Endodermal cell (in vitro differentiated cells): Measurements from ENCODE around the gene CAPN5. TPM values are rescaled to one million over a fixed set of nuclear protein-coding genes. Genes with fewer than 3 reads are reported as not detected.

Source experiments
- DNase-seq: peaks from one replicate; pipeline ENCODE4 v3.0.0-alpha.2; 2017
- H3K27ac ChIP-seq: 2 replicates; pipeline ENCODE4 v1.5.1; 2013; ENCODE audit warnings: mild to moderate bottlenecking, low read depth, low read length, moderate library complexity
- H3K27me3 ChIP-seq: 2 replicates; pipeline ENCODE4 v1.6.1; 2013; ENCODE audit warnings: mild to moderate bottlenecking, low read length, moderate library complexity; ENCODE audit not compliant: insufficient read depth, control insufficient read depth, poor library complexity, severe bottlenecking
- H3K36me3 ChIP-seq: 2 replicates; pipeline ENCODE4 v1.7.0; 2013; ENCODE audit warnings: mild to moderate bottlenecking, low read length, moderate library complexity; ENCODE audit not compliant: control insufficient read depth, insufficient read depth
- H3K4me1 ChIP-seq: one replicate; pipeline ENCODE4 v1.7.0; 2013; ENCODE audit warnings: low read length; ENCODE audit not compliant: control insufficient read depth, insufficient read depth
- H3K4me3 ChIP-seq: 2 replicates; pipeline ENCODE4 v1.5.1; 2013; ENCODE audit warnings: mild to moderate bottlenecking, low read length, moderate library complexity
- H3K9ac ChIP-seq: 2 replicates; pipeline ENCODE4 v1.6.1; 2013; ENCODE audit warnings: mild to moderate bottlenecking, low read length, moderate library complexity; ENCODE audit not compliant: poor library complexity, severe bottlenecking; ENCODE audit errors: extremely low read depth
- H3K9me3 ChIP-seq: 2 replicates; pipeline ENCODE4 v1.6.1; 2013; ENCODE audit warnings: mild to moderate bottlenecking, low read length, moderate library complexity; ENCODE audit not compliant: control insufficient read depth
- H3K27ac Mint-ChIP-seq: 2 replicates; pipeline ENCODE4 v1.8.0; 2020; ENCODE audit warnings: mixed read lengths
- H3K27me3 Mint-ChIP-seq: 2 replicates; pipeline ENCODE4 v1.8.0; 2021; ENCODE audit warnings: mild to moderate bottlenecking, mixed read lengths; ENCODE audit not compliant: insufficient read depth
- H3K36me3 Mint-ChIP-seq: 2 replicates; pipeline ENCODE4 v1.8.0; 2020; ENCODE audit warnings: low read depth, mixed read lengths
- H3K4me1 Mint-ChIP-seq: 2 replicates; pipeline ENCODE4 v1.8.0; 2020; ENCODE audit warnings: mixed read lengths
- H3K4me3 Mint-ChIP-seq: 2 replicates; pipeline ENCODE4 v1.8.0; 2020; ENCODE audit warnings: mild to moderate bottlenecking, moderate library complexity, mixed read lengths
- H3K9me3 Mint-ChIP-seq: 2 replicates; pipeline ENCODE4 v1.8.0; 2020; ENCODE audit warnings: mild to moderate bottlenecking, mixed read lengths
- WGBS, 2 experiments: methylation state at CpG; one replicate each; pipeline versions ENCODE4 v1.1.5 to v1.1.7; 2013; ENCODE audit warnings: missing lambda C conversion rate in 2 of 2, mixed read lengths in 1 of 2; ENCODE audit not compliant: insufficient coverage in 1 of 2, insufficient read length in 1 of 2; 5-methylcytosine and 5-hydroxymethylcytosine counted together
- total RNA-seq, 2 donors: library from RNA; stranded (reverse); fragmentation: NEBNext Ultra II Directional in 1 of 2; extraction: Animal tissue kit (Norgen Biotek cat#: 25700) in 1 of 2; gene quantifications; 2 replicates in 1 of 2; 3 replicates in 1 of 2; pipeline ENCODE4 v1.2.1, GENCODE V29; 2021
- TF ChIP-seq, protein P1 (sequence below): fragments of 200-600 bp; sonication (generic); conservative IDR thresholded peaks from 2 replicates; pipeline ENCODE4 v1.5.0; 2021; ENCODE audit warnings: antibody characterized with exemption, mild to moderate bottlenecking

Gene CAPN5
- total RNA-seq, 2 donors from 2014 or later = 17.5 to 21.5 TPM

DNA sequence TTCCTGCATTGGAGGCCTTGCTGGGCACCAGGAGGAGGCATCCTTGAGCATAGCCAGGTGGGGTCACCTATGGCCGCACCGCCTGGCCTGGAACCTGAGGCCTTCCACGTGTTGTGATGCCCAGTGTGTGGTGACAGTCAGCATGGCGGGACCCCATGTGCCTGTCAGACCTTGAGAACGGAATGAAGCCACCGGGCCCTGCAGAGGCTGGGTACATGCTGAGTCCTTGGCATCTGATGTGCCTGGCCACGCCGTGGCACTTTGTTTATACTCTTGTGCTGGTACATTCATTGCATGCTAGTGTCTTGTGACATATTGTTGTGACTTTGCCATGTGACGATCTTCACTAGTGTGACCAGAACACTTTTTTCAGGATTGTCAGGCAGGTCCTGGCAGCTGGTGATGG, 52.8 kb downstream of the CAPN5 start:
- WGBS, 2 experiments = 94% methylated on average over 7 to 9 of the region's 9 CpGs
- Histone ChIP-seq H3K4me3 (no peak overlapping the region), H3K9me3 (no peaks in the 10 kb centered on the region), H3K27me3 (no peaks in the 10 kb centered on the region), H3K27ac (no peak overlapping the region), H3K9ac (no peak overlapping the region), H3K36me3 (peaks cover under 1% of the 10 kb centered on the region), H3K4me1 (no peaks in the 10 kb centered on the region)
- Mint-ChIP-seq H3K4me3 (no peak overlapping the region), H3K27ac (no peak overlapping the region), H3K4me1 (no peaks in the 10 kb centered on the region), H3K27me3 (no peaks in the 10 kb centered on the region), H3K9me3 (no peaks in the 10 kb centered on the region), H3K36me3 (peaks cover 9% of the 10 kb centered on the region)
- TF ChIP-seq, protein P1, sequence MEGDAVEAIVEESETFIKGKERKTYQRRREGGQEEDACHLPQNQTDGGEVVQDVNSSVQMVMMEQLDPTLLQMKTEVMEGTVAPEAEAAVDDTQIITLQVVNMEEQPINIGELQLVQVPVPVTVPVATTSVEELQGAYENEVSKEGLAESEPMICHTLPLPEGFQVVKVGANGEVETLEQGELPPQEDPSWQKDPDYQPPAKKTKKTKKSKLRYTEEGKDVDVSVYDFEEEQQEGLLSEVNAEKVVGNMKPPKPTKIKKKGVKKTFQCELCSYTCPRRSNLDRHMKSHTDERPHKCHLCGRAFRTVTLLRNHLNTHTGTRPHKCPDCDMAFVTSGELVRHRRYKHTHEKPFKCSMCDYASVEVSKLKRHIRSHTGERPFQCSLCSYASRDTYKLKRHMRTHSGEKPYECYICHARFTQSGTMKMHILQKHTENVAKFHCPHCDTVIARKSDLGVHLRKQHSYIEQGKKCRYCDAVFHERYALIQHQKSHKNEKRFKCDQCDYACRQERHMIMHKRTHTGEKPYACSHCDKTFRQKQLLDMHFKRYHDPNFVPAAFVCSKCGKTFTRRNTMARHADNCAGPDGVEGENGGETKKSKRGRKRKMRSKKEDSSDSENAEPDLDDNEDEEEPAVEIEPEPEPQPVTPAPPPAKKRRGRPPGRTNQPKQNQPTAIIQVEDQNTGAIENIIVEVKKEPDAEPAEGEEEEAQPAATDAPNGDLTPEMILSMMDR = no peak
- DNase-seq = no peak

DNA sequence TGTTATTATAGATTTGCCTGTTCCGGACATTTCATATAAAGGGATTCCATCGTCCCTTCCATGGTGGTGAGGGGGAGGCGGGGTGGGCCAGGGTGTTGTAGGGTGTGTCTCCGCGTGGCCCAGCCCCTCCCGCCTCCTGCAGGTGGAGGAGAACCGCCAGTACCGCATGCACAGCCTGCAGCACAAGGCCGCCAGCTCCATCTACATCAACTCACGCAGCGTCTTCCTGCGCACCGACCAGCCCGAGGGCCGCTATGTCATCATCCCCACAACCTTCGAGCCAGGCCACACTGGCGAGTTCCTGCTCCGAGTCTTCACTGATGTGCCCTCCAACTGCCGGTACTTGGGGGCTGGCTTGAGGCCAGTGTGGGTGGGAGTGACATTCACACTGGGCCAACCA, 53.8 kb downstream of the CAPN5 start:
- 93 to 98% methylated on average over 13 to 19 of the region's 19 CpGs for WGBS, 2 experiments
- DNase-seq = no peak
- no peak overlapping the region for H3K4me3 Mint-ChIP-seq
- Histone ChIP-seq H3K4me1 (no peaks in the 10 kb centered on the region), H3K36me3 (no peaks in the 10 kb centered on the region), H3K27ac (no peak overlapping the region), H3K9ac (no peak overlapping the region), H3K9me3 (no peaks in the 10 kb centered on the region), H3K4me3 (no peak overlapping the region), H3K27me3 (no peaks in the 10 kb centered on the region)
- TF ChIP-seq, protein P1 = no peak
- H3K9me3 Mint-ChIP-seq = no peaks in the 10 kb centered on the region
- H3K36me3 Mint-ChIP-seq = peaks cover 9% of the 10 kb centered on the region
- no peaks in the 10 kb centered on the region for H3K27me3 Mint-ChIP-seq
- H3K4me1 Mint-ChIP-seq = no peaks in the 10 kb centered on the region
- H3K27ac Mint-ChIP-seq = no peak overlapping the region

DNA sequence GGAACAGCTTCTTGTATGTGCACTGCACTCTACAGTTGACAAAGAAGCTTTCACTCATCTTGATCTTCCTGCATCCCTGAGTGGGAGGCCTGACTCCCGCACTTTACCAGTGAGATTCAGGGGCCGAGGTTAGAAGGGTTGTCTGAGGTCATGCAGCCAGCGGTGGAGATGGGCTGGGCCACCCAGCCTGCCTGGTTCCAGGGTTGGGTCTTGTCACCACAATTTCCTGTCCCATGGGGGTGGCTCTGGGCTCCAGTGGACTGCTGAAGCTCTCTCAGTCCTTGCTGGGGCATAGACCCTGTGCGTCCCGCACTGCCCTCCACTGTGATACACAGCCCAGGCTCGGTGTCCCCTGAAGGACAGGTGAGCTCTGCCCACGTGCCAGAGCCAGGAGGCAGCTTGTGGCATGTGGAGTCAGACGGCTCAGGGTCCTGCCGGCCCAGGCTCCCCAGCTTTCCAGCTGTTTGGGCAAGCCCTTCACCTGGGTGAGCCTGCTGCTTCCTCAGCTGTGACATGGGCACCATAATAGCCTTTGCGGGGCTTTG, 54.4 kb downstream of the CAPN5 start:
- peaks cover under 1% of the 10 kb centered on the region for H3K27me3 Mint-ChIP-seq
- DNase-seq = no peak
- TF ChIP-seq, protein P1 = no peak
- Histone ChIP-seq H3K9ac (no peak overlapping the region), H3K4me1 (no peaks in the 10 kb centered on the region), H3K27me3 (no peaks in the 10 kb centered on the region), H3K27ac (no peak overlapping the region), H3K9me3 (no peaks in the 10 kb centered on the region), H3K36me3 (no peaks in the 10 kb centered on the region), H3K4me3 (no peak overlapping the region)
- WGBS, 2 experiments = 91 to 92% methylated on average over 5 to 10 of the region's 10 CpGs
- peaks cover 9% of the 10 kb centered on the region for H3K36me3 Mint-ChIP-seq
- H3K4me1 Mint-ChIP-seq = no peaks in the 10 kb centered on the region
- no peak overlapping the region for H3K27ac Mint-ChIP-seq
- no peaks in the 10 kb centered on the region for H3K9me3 Mint-ChIP-seq
- H3K4me3 Mint-ChIP-seq = no peak overlapping the region
